Heart left ventricle (tissue), 16 donors: ENCODE data around the gene TMEM143. TPM values are rescaled to one million over a fixed set of nuclear protein-coding genes. Genes with fewer than 3 reads are reported as not detected.

Experiments used
- ATAC-seq, 4 donors: fragments of 200-7000 bp; cut with Tn5 transposase; one replicate each; pipeline ENCODE4 v1.9.1; 2020 to 2022; ENCODE audit warnings: moderate library complexity in 4 of 4, mild to moderate bottlenecking in 3 of 4, moderate number of reproducible peaks in 1 of 4
- DNase-seq, 5 donors: peaks; one replicate each; pipeline ENCODE4 v3.0.0-alpha.2; 2020
- H3K27ac ChIP-seq, 12 donors: fragments of 200-600 bp; sonication (generic) in 4 of 12; one replicate each; pipeline versions ENCODE4 v1.5.0 to v1.8.0; 2016 to 2022; ENCODE audit warnings: mild to moderate bottlenecking in 2 of 12
- H3K27me3 ChIP-seq, 9 donors: fragments of 200-600 bp; sonication (generic) in 2 of 9; one replicate each; pipeline versions ENCODE4 v1.5.1 to v1.8.0; 2016 to 2022; ENCODE audit warnings: mild to moderate bottlenecking in 3 of 9
- H3K36me3 ChIP-seq, 9 donors: fragments of 200-600 bp; sonication (generic) in 2 of 9; one replicate each; pipeline versions ENCODE4 v1.5.0 to v1.8.0; 2018 to 2022; ENCODE audit warnings: mild to moderate bottlenecking in 2 of 9
- H3K4me1 ChIP-seq, 12 donors: fragments of 200-600 bp; sonication (generic) in 4 of 12; one replicate each; pipeline versions ENCODE4 v1.5.0 to v1.8.0; 2016 to 2022; ENCODE audit warnings: mild to moderate bottlenecking in 3 of 12
- H3K4me3 ChIP-seq, 12 donors: fragments of 200-600 bp; sonication (generic) in 4 of 12; one replicate each; pipeline versions ENCODE4 v1.5.0 to v1.8.0; 2017 to 2022; ENCODE audit warnings: mild to moderate bottlenecking in 9 of 12, moderate library complexity in 4 of 12
- H3K9me3 ChIP-seq, 12 donors: fragments of 200-600 bp; sonication (generic) in 4 of 12; one replicate each; pipeline versions ENCODE4 v1.5.0 to v1.8.0; 2016 to 2022; ENCODE audit warnings: mild to moderate bottlenecking in 1 of 12
- CTCF ChIP-seq, 12 donors: fragments of 200-600 bp; sonication (generic) in 4 of 12; IDR thresholded peaks; one replicate each; pipeline versions ENCODE4 v1.5.0 to v1.8.0; 2018 to 2022; ENCODE audit warnings: antibody characterized with exemption in 12 of 12, mild to moderate bottlenecking in 5 of 12
- POLR2A ChIP-seq, 2 donors: fragments of 450-650 bp; IDR thresholded peaks; one replicate each; pipeline ENCODE4 v1.6.1; 2017; ENCODE audit warnings: antibody characterized with exemption in 2 of 2, mild to moderate bottlenecking in 2 of 2, moderate library complexity in 2 of 2
- WGBS, 4 donors: extraction: QIAGEN DNeasy Blood & Tissue Kit in 2 of 4; methylation state at CpG; one replicate each; pipeline versions ENCODE4 v1.1.5 to v1.1.7; 2013 to 2018; 5-methylcytosine and 5-hydroxymethylcytosine counted together
- intact Hi-C, 10 donors: fragments of 100-400 bp; cut with DNase I; formaldehyde crosslinking; loops; one replicate each; pipeline versions ENCODE4 v1.11.1 to v1.14.2; 2022
- polyA plus RNA-seq, 2 donors: library from polyadenylated mRNA; stranded (reverse); fragments of 200-250 nt; gene quantifications; one replicate each; pipeline ENCODE4 v1.2.3, GENCODE V29; 2013
- total RNA-seq, 9 donors: library from RNA; depleted of rRNA in 2 of 9; stranded (reverse); fragments of >200 nt in 2 of 9; fragmentation: NEBNext Ultra II Directional in 3 of 9; extraction: Animal tissue kit (Norgen Biotek cat#: 25700) in 3 of 9; gene quantifications; one replicate each; pipeline versions ENCODE4 v1.1.0 to v1.2.4, GENCODE V29; 2016 to 2023
- donor health status: ischemic (EF 13 %, LVEDD 7.1; RV severe dilation, severe dysfunction).
- donor health status: healthy with polysubstance abuse.
- donor health status: DM: no; HTN: yes; CAD: no.
- donor health status: DM: no; HTN: no; CAD: no.
- donor health status: ischemic (EF 25% LVEDD 6.9; RV normal size, moderate dysfunction).
- donor health status: ischemic (EF 25% LVEDD 5.7; RV mildly dilated, moderate dysfunction).
- donor health status: healthy.
- donor health status: DM: yes; HTN: yes; CAD: no.
- donor health status: ischemic (EF 35%, LVEDD 5.7; RV mildly dilated, moderate dysfunction).
- donor health status: nonischemic (EF 11% LVEDD 7.7; RV severe dilation, severe dysfunction).
- donor health status: DM: yes; HTN: yes; CAD: no.
- donor health status: PGD.
- donor health status: ischemic (EF 29% LVEDD 5.4; RV normal size, mild dysfunction).
- donor health status: nonischemic (EF 23%, LVEDD 6.1; RV moderate dilation, normal function).

TMEM143 gene
- total and polyA plus RNA-seq, 11 donors: 12.9 to 96.1 (median 63.5) TPM

DNA sequence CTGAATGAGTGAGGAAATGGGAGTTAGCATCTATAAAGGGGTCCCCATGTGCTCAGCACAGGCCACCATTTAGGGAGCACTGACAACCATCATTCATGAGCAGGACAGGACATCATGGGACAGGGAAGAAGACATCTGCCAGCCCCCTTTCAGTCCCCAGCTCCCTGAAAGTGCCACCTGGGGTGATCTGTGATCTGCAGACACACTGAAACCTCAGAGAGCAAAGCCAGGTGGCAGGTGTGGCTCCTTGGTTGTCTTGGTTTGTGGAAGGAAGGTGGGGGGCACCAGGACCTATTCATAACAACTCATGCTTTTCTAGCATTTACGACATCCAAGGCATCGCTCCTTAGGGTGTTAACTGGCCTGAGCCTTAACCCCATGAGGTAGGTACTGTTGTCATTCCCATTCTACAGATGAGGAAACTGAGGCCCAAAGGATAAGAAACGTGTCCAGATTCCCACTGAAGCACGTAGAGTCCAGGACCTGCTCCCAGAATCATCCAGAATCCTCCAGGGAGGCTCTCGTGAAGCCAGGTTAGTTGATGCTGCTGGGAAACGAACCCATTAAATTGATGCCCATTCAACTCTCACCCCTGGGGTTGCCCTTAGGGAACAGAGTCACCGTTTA lies 21.8 kb upstream of the TMEM143 start:
- 83 to 97% (median 88%) methylated on average over 7 of the region's 7 CpGs for WGBS, 4 donors
- H3K4me3 ChIP-seq: no peak overlapping the region
- DNase-seq (no peak), ATAC-seq (no peak)
- H3K9me3 ChIP-seq: no peaks in the 10 kb centered on the region
- H3K27ac ChIP-seq: no peak overlapping the region
- no peaks in the 10 kb centered on the region for H3K27me3 ChIP-seq
- intact Hi-C loops: loop anchor here in 1 of 10 donors (10.0 kb wide), 1 partner anchor 229 kb away; the partner anchor contains the start of genes FAM83E, RPL18 and SPHK2
- peaks cover 0 to 89% (median 80%) of the 10 kb centered on the region in 9 donors for H3K36me3 ChIP-seq
- H3K4me1 ChIP-seq: peaks cover 0 to 11% (median 1%) of the 10 kb centered on the region in 12 donors
- TF ChIP-seq CTCF (IDR thresholded peaks at IDR 0.05) (no peak), POLR2A (IDR thresholded peaks at IDR 0.05) (no peak)

DNA sequence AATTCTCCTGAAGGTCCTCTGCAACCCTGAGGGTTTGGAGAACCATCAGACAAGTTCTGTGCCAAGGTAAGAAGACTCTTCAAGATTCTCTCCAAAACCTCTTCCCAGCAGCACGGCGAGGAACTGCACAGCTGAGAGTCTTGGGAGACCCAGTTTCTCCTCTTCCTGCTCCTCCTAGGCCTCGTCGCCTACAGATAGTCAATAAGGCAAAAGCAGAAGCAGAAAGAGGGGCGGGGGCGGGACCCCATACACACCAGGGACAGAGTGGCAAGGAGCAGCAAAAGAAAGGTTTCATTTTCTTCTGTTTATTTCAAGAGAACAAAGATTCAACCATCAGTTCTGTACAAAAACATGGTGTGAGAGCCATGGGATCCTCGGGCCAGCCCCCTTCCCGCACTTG lies 18.5 kb upstream of the TMEM143 start:
- no peak for TF ChIP-seq POLR2A (IDR thresholded peaks at IDR 0.05)
- TF ChIP-seq CTCF (IDR thresholded peaks at IDR 0.05): no peak
- H3K27ac ChIP-seq: no peak overlapping the region
- WGBS, 4 donors: 92 to 97% (median 96%) methylated on average over 8 of the region's 8 CpGs
- DNase-seq (no peak), ATAC-seq (no peak)
- no peak overlapping the region for H3K4me3 ChIP-seq
- no peaks in the 10 kb centered on the region for H3K9me3 ChIP-seq
- intact Hi-C loops: loop anchor here in 1 of 10 donors (10.0 kb wide), 1 partner anchor 233 kb away; the partner anchor contains the start of genes FAM83E, RPL18 and SPHK2
- no peaks in the 10 kb centered on the region for H3K27me3 ChIP-seq
- H3K36me3 ChIP-seq: peaks cover 0 to 66% (median 61%) of the 10 kb centered on the region in 9 donors
- no peaks in the 10 kb centered on the region for H3K4me1 ChIP-seq

DNA sequence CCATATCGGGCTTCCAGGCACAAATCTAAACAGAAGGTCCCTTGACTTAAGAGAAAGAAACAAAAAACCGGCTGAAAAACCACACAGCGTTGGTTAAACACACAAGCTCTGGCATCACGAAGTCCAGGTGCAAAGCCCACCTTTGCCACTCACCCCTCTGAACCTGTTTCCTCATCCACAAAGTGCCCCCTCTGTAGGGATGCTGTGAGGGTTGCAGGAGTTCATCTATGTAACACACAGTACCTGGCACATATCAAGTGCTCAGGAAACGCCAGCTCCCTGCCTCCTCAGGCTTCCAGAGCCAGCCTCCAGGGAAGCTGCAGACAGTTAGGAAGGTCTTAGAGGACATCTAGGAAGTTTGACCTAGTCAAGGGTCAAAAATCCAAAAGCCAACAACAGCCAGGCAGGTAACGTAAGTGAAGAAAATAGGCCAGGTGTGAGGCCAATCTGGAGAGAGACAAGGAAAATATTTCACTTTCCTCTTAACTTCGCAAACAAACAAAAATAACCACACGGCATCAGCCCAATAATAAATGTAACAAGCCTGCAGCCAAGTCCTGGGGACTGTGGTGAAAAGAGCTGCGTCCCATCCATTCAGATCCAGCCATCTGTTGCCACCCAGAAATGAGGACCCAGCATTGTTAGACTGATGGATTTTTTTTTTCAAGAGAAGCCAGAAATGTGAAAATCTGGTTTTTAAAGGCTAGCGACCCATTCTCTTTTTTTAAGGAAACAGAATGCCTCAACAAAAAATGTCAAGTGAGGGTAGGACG lies 17.6 kb upstream of the TMEM143 start:
- TF ChIP-seq CTCF (IDR thresholded peaks at IDR 0.05): no peak
- TF ChIP-seq POLR2A (IDR thresholded peaks at IDR 0.05): no peak
- no peak for ATAC-seq
- H3K36me3 ChIP-seq: peaks cover 0 to 57% (median 52%) of the 10 kb centered on the region in 9 donors

DNA sequence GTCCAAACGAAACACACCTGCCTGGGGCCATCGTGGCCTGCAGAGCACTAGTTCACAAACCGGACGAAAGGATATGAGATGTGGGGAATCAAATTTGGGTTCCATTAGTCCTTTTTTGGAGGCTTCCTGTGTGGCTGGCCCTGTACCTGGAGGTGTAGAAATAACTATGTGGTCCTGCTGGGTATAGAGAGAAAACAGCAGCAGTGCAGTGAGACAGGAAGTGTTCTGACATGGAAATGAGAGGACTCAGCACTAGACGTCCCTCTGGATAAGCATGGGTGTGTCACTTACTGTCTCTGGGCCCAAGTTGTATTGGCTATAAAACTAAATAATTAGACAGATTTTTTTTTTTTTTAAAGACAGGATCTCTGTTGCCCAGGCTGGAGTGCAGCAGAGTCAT lies 15.3 kb upstream of the TMEM143 start:
- TF ChIP-seq CTCF (IDR thresholded peaks at IDR 0.05) (no peak), POLR2A (IDR thresholded peaks at IDR 0.05) (no peak)
- 80 to 84% (median 83%) methylated on average over 5 of the region's 5 CpGs for WGBS, 4 donors

More for the DNA sequence above, 17.6 kb upstream of the TMEM143 start:
- Histone ChIP-seq H3K27me3 (no peaks in the 10 kb centered on the region), H3K4me1 (no peaks in the 10 kb centered on the region), H3K27ac (no peak overlapping the region), H3K4me3 (no peak overlapping the region), H3K9me3 (no peaks in the 10 kb centered on the region)
- no peak for DNase-seq
- intact Hi-C loops: loop anchor here in 1 of 10 donors (10.0 kb wide), 1 partner anchor 233 kb away; the partner anchor contains the start of genes FAM83E, RPL18 and SPHK2
- 85 to 93% (median 88%) methylated on average over 11 of the region's 11 CpGs for WGBS, 4 donors

More for the DNA sequence above, 15.3 kb upstream of the TMEM143 start:
- Histone ChIP-seq H3K36me3 (peaks cover 0 to 34% (median 29%) of the 10 kb centered on the region in 9 donors), H3K27me3 (no peaks in the 10 kb centered on the region), H3K27ac (no peak overlapping the region), H3K4me1 (no peaks in the 10 kb centered on the region), H3K9me3 (no peaks in the 10 kb centered on the region), H3K4me3 (no peak overlapping the region)
- no peak for DNase-seq
- intact Hi-C loops: no loop called here
- ATAC-seq: no peak
